Esophagus muscularis mucosa (tissue), 4 donors: ENCODE data around the gene PTPRE. TPM values are rescaled to one million over a fixed set of nuclear protein-coding genes. Genes with fewer than 3 reads are reported as not detected.

Experiments
- DNase-seq: peaks from one replicate; pipeline ENCODE4 v3.0.0-alpha.2; 2017; ENCODE audit errors: extremely low spot score
- H3K27ac ChIP-seq, 4 donors: fragments of 200-600 bp; sonication (generic); replicated peaks in 1 of 4; 1 replicate in 3 of 4; 2 replicates in 1 of 4; pipeline ENCODE4 v1.5.1; 2016 to 2019; ENCODE audit warnings: mild to moderate bottlenecking in 1 of 4
- H3K27me3 ChIP-seq, 4 donors: fragments of 200-600 bp; sonication (generic); one replicate each; pipeline versions ENCODE4 v1.5.1 to v1.6.0; 2016 to 2019
- H3K36me3 ChIP-seq, 4 donors: fragments of 200-600 bp; sonication (generic); one replicate each; pipeline ENCODE4 v1.5.1; 2016 to 2019
- H3K4me1 ChIP-seq, 4 donors: fragments of 200-600 bp; sonication (generic); one replicate each; pipeline ENCODE4 v1.5.1; 2016 to 2019
- H3K4me3 ChIP-seq, 4 donors: fragments of 200-600 bp; sonication (generic); 1 replicate in 2 of 4; 2 replicates in 2 of 4; pipeline ENCODE4 v1.5.1; 2016 to 2019; ENCODE audit warnings: mild to moderate bottlenecking in 4 of 4, moderate library complexity in 1 of 4
- H3K9me3 ChIP-seq, 4 donors: fragments of 200-600 bp; sonication (generic); 1 replicate in 3 of 4; 2 replicates in 1 of 4; pipeline ENCODE4 v1.5.1; 2016 to 2019
- CTCF ChIP-seq, 3 experiments: fragments of 200-600 bp in 2 of 3; fragments of 450-650 bp in 1 of 3; sonication (generic) in 2 of 3; IDR thresholded peaks; one replicate each; pipeline ENCODE4 v1.5.1; 2017 to 2019; ENCODE audit warnings: antibody characterized with exemption in 3 of 3, mild to moderate bottlenecking in 2 of 3, moderate library complexity in 1 of 3
- EP300 ChIP-seq: sonication (generic); formaldehyde crosslinking; IDR thresholded peaks from one replicate; pipeline ENCODE4 v1.6.1; 2017; ENCODE audit warnings: antibody characterized with exemption
- POLR2A ChIP-seq: fragments of 450-650 bp; IDR thresholded peaks from one replicate; pipeline ENCODE4 v1.6.1; 2017; ENCODE audit warnings: antibody characterized with exemption, moderate library complexity, mild to moderate bottlenecking, low read depth
- POLR2AphosphoS5 ChIP-seq, 2 donors: sonication (generic); formaldehyde crosslinking; IDR thresholded peaks; one replicate each; pipeline ENCODE4 v1.6.1; 2017; ENCODE audit warnings: antibody characterized with exemption in 2 of 2
- WGBS: methylation state at CpG from one replicate; pipeline ENCODE4 v1.1.5; 2018; 5-methylcytosine and 5-hydroxymethylcytosine counted together
- intact Hi-C: fragments of 100-400 bp; cut with DNase I; formaldehyde crosslinking; loops from one replicate; pipeline ENCODE4 v1.15.1; 2023
- total RNA-seq, 4 donors: library from RNA; depleted of rRNA; stranded (reverse); fragments of >200 nt; gene quantifications; one replicate each; pipeline versions ENCODE4 v1.1.0 to v1.2.1, GENCODE V29; 2016

Gene PTPRE
- total RNA-seq, 4 donors from 2014 or later = 8.7 to 22.4 (median 13.3) TPM

GRCh38 chr10:128028508-128029289 is 121.8 kb downstream of the PTPRE start:
- 90% methylated on average over 15 of the region's 24 CpGs for WGBS
- H3K27ac ChIP-seq = no peak overlapping the region
- intact Hi-C loops = no loop called here
- H3K36me3 ChIP-seq = no peaks in the 10 kb centered on the region
- no peaks in the 10 kb centered on the region for H3K9me3 ChIP-seq
- peaks cover 0 to 18% (median 0%) of the 10 kb centered on the region in 4 donors for H3K4me1 ChIP-seq
- no peak overlapping the region for H3K4me3 ChIP-seq
- H3K27me3 ChIP-seq = peaks cover 0 to 15% (median 0%) of the 10 kb centered on the region in 4 donors
- no peak for DNase-seq
- TF ChIP-seq POLR2A (no peak), POLR2AphosphoS5 (IDR thresholded peaks at IDR 0.05) (no peak), CTCF (IDR thresholded peaks at IDR 0.05) (no peak), EP300 (no peak)

- H3K4me1 ChIP-seq = peaks cover 0 to 18% (median 0%) of the 10 kb centered on the region in 4 donors
- H3K36me3 ChIP-seq = no peaks in the 10 kb centered on the region
- TF ChIP-seq EP300 (no peak), POLR2A (no peak)
- no peak for DNase-seq
- H3K27me3 ChIP-seq = peaks cover 0 to 15% (median 0%) of the 10 kb centered on the region in 4 donors
- 74% methylated on average over 7 of the region's 7 CpGs for WGBS
- no peak overlapping the region for H3K4me3 ChIP-seq
- intact Hi-C loops = no loop called here
- no peak overlapping the region for H3K27ac ChIP-seq
- H3K9me3 ChIP-seq = no peaks in the 10 kb centered on the region
These were observed 122.4 kb downstream of the PTPRE start for GRCh38 chr10:128029290-128029651.

DNA sequence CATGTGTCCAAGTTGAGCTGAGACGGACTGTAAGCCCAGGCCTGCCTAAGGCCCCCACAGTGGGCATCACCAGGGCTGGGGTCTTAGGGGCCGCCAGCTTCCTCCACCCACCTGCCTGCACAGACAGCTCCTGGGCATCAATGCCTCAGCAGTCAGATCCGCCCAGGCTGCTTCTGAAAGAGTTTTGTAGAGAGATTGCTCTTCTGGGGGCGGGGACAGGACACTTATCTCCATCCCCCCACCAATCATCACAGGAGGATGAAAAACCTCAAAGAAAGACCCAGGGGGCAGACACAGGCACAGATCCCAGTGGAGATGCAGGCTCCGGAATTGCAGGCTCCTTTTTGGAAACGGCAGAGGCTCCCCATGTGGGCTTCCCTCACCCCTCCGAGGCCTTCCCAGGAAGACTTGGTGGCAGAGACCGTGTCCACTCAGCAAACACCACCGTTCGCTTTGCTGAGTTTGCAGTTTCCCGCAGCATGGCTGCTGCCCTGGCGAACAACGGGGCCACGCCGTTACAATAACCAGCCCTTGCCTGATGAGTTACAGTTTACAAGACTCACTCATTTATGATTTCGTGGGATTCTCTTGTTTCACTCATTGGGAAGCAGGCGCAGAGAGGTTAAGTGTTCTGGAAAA is 122.9 kb downstream of the PTPRE start:
- WGBS = 80% methylated on average over 17 of the region's 17 CpGs
- no peak overlapping the region for H3K4me3 ChIP-seq
- peaks cover 0 to 15% (median 0%) of the 10 kb centered on the region in 4 donors for H3K27me3 ChIP-seq
- TF ChIP-seq EP300 (no peak), CTCF (IDR thresholded peaks at IDR 0.05) (no peak), POLR2A (no peak), POLR2AphosphoS5 (IDR thresholded peaks at IDR 0.05) (no peak)
- no peaks in the 10 kb centered on the region for H3K9me3 ChIP-seq
- no peak overlapping the region for H3K27ac ChIP-seq
- intact Hi-C loops = no loop called here
- no peaks in the 10 kb centered on the region for H3K36me3 ChIP-seq
- no peak for DNase-seq
- peaks cover 0 to 18% (median 0%) of the 10 kb centered on the region in 4 donors for H3K4me1 ChIP-seq

DNA sequence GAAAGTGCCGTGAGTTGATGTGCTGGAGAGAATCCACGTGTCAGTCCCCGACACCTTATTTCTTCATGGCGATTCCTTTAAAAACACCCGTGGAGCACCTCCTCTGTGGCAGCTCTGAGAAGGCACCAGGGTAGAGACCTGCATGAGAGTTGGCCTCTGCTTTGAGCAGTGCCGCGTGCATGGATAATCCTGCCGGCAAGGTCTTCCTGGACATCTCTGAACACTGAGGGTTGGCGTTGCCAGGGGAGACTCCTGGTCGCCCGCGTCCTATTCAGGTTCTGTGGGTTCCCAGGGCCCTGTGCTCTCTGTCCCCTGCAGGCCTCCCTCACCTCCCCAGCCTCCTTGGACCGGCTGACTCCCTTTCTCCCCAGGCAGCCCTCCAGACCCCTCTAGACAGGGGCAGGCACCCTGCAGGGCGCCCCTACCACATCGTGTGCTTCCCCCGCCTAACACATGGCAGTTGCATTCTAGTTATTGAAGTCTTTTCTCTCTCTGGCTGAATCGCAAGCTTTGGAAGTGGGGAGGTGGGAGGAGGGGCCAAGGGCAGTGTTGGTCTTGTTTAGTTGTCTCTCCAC is 123.7 kb downstream of the PTPRE start:
- peaks cover 0 to 18% (median 0%) of the 10 kb centered on the region in 4 donors for H3K4me1 ChIP-seq
- H3K9me3 ChIP-seq = no peaks in the 10 kb centered on the region
- intact Hi-C loops = no loop called here
- no peak overlapping the region for H3K27ac ChIP-seq
- WGBS = 88% methylated on average over 16 of the region's 17 CpGs
- no peaks in the 10 kb centered on the region for H3K36me3 ChIP-seq
- no peak for DNase-seq
- H3K4me3 ChIP-seq = no peak overlapping the region
- TF ChIP-seq EP300 (no peak), CTCF (IDR thresholded peaks at IDR 0.05) (no peak), POLR2A (no peak), POLR2AphosphoS5 (IDR thresholded peaks at IDR 0.05) (no peak)
- peaks cover 0 to 15% (median 0%) of the 10 kb centered on the region in 4 donors for H3K27me3 ChIP-seq

DNA sequence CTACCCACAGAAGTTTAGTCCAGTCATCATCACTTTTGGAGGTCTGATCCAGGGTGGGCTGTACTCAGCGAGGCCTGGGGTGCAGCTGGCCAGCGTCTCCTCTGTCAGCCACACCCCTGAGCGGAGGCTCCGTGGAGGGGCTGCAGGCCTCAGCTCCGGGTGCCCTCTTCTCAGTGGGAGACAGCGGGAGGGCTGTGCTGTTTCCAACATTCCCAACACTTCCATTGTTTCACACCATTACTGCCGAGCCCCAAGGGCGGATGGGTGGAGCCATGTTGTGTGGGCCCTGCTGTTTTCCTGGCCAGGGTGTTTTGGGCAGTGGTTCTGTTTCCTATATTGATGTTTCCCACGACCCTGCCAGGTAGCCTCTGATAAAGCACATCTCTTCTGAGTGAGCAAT is 124.3 kb downstream of the PTPRE start:
- H3K4me3 ChIP-seq = no peak overlapping the region
- no peaks in the 10 kb centered on the region for H3K9me3 ChIP-seq
- peaks cover 0 to 18% (median 0%) of the 10 kb centered on the region in 4 donors for H3K4me1 ChIP-seq
- H3K27ac ChIP-seq = no peak overlapping the region
- H3K27me3 ChIP-seq = peaks cover 0 to 15% (median 0%) of the 10 kb centered on the region in 4 donors
- H3K36me3 ChIP-seq = no peaks in the 10 kb centered on the region
- TF ChIP-seq POLR2A (no peak), CTCF (IDR thresholded peaks at IDR 0.05) (no peak), POLR2AphosphoS5 (IDR thresholded peaks at IDR 0.05) (no peak), EP300 (no peak)
- intact Hi-C loops = no loop called here
- WGBS = 80% methylated on average over 9 of the region's 9 CpGs
- DNase-seq = no peak
